Osteoblast (primary cell): ENCODE results near the gene PLPP1. TPM values are rescaled to one million over a fixed set of nuclear protein-coding genes. Genes with fewer than 3 reads are reported as not detected.

Source experiments
- DNase-seq: peaks from one replicate; pipeline ENCODE4 v3.0.0; 2011; ENCODE audit warnings: low spot score, mixed read lengths; ENCODE audit not compliant: insufficient read length; ENCODE audit errors: missing footprints
- H2AFZ ChIP-seq: 2 replicates; pipeline ENCODE4 v1.6.0; 2011; ENCODE audit warnings: mild to moderate bottlenecking, low read length
- H3K27ac ChIP-seq: 2 replicates; pipeline ENCODE4 v1.5.1; 2011; ENCODE audit warnings: mild to moderate bottlenecking, low read depth, low read length, moderate library complexity
- H3K27me3 ChIP-seq: 2 replicates; pipeline ENCODE4 v1.6.0; 2012; ENCODE audit warnings: mild to moderate bottlenecking, control low read depth, inconsistent platforms, low read length, moderate library complexity; ENCODE audit not compliant: insufficient read depth
- H3K36me3 ChIP-seq: 2 replicates; pipeline ENCODE4 v1.5.1; 2011; ENCODE audit warnings: mild to moderate bottlenecking, low read length, control low read depth, moderate library complexity; ENCODE audit not compliant: insufficient read depth
- H3K4me1 ChIP-seq: 2 replicates; pipeline ENCODE4 v1.5.1; 2011; ENCODE audit warnings: mild to moderate bottlenecking, low read length, control low read depth, moderate library complexity; ENCODE audit not compliant: insufficient read depth
- H3K4me2 ChIP-seq: 2 replicates; pipeline ENCODE4 v1.6.0; 2011; ENCODE audit warnings: mild to moderate bottlenecking, low read length; ENCODE audit not compliant: insufficient read depth
- H3K4me3 ChIP-seq: fragments of 200-600 bp; sonication (generic); 3 replicates; pipeline ENCODE4 v1.5.1; 2012; ENCODE audit warnings: mild to moderate bottlenecking, low read length, inconsistent platforms; ENCODE audit not compliant: insufficient read depth
- H3K79me2 ChIP-seq: 2 replicates; pipeline ENCODE4 v1.6.0; 2012; ENCODE audit warnings: mild to moderate bottlenecking, low read length, control low read depth, inconsistent platforms; ENCODE audit not compliant: insufficient read depth
- H3K9me3 ChIP-seq: 2 replicates; pipeline ENCODE4 v1.5.1; 2011; ENCODE audit warnings: low read depth, low read length, control low read depth
- H4K20me1 ChIP-seq: 2 replicates; pipeline ENCODE4 v1.6.0; 2012; ENCODE audit warnings: mild to moderate bottlenecking, low read length, control low read depth; ENCODE audit not compliant: insufficient read depth
- total RNA-seq: library from RNA; depleted of rRNA; stranded (reverse); fragments of >200 nt; gene quantifications from 2 replicates; pipeline ENCODE4 v1.2.3, GENCODE V29; 2012
- TF ChIP-seq, protein P1 (sequence below): IDR thresholded peaks from 2 replicates; pipeline ENCODE4 v1.5.1; 2011; ENCODE audit warnings: mild to moderate bottlenecking, low read depth, low read length, moderate library complexity; ENCODE audit errors: extremely low read depth

The PLPP1 gene
- total RNA-seq, 1 donor: 69.8 TPM

DNA sequence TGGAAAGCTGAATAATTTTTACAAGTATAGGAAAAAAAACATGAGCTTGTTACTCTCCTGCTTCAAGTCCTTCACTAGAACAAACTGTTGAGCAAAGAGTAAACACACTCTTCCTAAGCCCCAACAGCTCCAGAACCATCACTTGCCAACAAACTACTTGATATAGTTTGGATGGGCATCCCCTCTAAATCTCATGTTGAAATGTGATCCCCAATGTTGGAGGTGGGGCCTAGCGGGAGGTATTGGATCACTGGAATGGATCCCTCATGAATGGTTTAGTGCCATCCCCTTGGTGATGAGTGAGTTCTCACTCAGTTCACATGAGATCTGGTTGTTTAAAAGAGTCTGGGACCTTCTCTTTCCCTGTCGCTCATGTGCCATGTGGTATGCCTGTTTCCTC is 82.8 kb downstream of the PLPP1 start:
- Histone ChIP-seq H3K4me1 (peaks cover 15% of the 10 kb centered on the region), H3K9me3 (no peaks in the 10 kb centered on the region), H2AFZ (no peak overlapping the region), H4K20me1 (no peaks in the 10 kb centered on the region), H3K36me3 (no peaks in the 10 kb centered on the region), H3K79me2 (no peaks in the 10 kb centered on the region), H3K4me2 (no peak overlapping the region), H3K27ac (no peak overlapping the region), H3K4me3 (no peak overlapping the region), H3K27me3 (no peaks in the 10 kb centered on the region)
- TF ChIP-seq, protein P1, sequence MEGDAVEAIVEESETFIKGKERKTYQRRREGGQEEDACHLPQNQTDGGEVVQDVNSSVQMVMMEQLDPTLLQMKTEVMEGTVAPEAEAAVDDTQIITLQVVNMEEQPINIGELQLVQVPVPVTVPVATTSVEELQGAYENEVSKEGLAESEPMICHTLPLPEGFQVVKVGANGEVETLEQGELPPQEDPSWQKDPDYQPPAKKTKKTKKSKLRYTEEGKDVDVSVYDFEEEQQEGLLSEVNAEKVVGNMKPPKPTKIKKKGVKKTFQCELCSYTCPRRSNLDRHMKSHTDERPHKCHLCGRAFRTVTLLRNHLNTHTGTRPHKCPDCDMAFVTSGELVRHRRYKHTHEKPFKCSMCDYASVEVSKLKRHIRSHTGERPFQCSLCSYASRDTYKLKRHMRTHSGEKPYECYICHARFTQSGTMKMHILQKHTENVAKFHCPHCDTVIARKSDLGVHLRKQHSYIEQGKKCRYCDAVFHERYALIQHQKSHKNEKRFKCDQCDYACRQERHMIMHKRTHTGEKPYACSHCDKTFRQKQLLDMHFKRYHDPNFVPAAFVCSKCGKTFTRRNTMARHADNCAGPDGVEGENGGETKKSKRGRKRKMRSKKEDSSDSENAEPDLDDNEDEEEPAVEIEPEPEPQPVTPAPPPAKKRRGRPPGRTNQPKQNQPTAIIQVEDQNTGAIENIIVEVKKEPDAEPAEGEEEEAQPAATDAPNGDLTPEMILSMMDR: no peak
- no peak for DNase-seq

DNA sequence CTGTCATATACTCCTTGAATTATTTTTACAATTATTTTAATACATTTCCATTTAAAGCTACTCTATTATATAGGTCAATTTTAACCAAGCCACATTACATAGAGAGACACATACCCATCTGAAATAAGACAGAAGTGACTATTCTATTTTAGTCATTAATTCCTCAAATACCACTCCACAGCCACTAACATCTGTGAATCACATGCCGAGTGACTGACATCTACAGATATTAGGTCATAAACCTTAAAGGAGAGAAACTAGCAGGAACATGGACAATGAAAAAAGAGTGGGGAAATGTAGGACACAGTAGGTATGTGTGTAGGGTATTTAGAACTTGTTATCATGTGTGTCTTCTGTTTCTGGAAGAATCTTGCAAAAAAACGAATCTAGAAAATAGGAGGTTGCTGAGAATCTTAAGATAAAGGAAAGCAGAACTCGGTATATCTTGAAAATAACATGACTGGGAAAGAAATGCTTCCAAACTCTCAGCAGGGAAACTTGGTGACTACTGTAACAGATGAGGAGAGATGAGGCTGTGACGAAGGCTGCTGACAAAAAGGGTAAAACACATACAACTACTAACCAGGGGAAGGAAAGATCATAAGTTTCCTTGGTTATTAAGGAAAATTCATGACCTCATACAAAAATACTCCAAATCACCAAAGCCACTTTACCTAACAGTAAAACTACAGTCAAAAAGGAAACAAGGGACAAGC is 84.6 kb downstream of the PLPP1 start:
- no peaks in the 10 kb centered on the region for H3K9me3 ChIP-seq
- no peaks in the 10 kb centered on the region for H4K20me1 ChIP-seq
- no peaks in the 10 kb centered on the region for H3K79me2 ChIP-seq
- no peak overlapping the region for H2AFZ ChIP-seq
- no peak overlapping the region for H3K4me2 ChIP-seq
- no peak for DNase-seq
- H3K36me3 ChIP-seq: no peaks in the 10 kb centered on the region
- peaks cover 7% of the 10 kb centered on the region for H3K4me1 ChIP-seq
- no peaks in the 10 kb centered on the region for H3K27me3 ChIP-seq
- H3K27ac ChIP-seq: no peak overlapping the region
- no peak overlapping the region for H3K4me3 ChIP-seq
- TF ChIP-seq, protein P1: no peak

DNA sequence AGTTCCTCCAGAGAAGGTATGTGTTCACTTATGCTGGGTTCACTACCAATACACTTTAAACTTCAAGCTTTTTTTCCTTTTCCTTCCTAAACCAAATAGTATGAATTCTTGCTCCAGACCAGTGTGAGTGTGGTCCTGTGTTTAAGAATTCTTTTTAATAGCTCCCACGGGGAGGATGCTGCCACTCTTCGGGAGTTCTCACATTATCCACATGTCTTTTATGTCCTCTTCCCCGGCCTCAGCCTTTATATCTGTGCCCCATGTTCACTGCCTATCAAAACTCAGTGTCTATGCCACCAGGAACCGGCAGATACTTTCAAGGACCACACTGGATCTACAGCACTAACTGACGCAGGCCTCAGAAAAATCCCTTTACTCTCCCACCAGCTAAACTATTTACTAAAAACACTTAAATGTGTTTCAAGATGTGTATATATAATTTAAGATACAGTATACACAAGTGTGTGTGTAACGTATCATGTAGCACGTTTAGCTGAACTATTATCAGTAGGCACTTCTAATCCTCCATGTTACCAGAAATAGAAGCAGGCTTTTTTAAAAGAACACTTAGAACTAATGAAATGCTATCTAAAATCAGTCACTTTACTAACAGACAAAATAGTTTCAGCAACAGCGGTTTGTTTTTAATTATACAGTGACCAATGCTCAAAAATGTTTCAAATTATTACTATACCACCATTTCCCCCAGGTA is 88.0 kb downstream of the PLPP1 start:
- H3K27me3 ChIP-seq: no peaks in the 10 kb centered on the region
- H4K20me1 ChIP-seq: no peaks in the 10 kb centered on the region
- no peak overlapping the region for H3K4me2 ChIP-seq
- H3K27ac ChIP-seq: no peak overlapping the region
- TF ChIP-seq, protein P1: no peak
- H3K79me2 ChIP-seq: no peaks in the 10 kb centered on the region
- no peaks in the 10 kb centered on the region for H3K36me3 ChIP-seq
- H3K4me3 ChIP-seq: no peak overlapping the region
- H2AFZ ChIP-seq: no peak overlapping the region
- no peaks in the 10 kb centered on the region for H3K9me3 ChIP-seq
- no peak for DNase-seq
- peaks cover 7% of the 10 kb centered on the region for H3K4me1 ChIP-seq

DNA sequence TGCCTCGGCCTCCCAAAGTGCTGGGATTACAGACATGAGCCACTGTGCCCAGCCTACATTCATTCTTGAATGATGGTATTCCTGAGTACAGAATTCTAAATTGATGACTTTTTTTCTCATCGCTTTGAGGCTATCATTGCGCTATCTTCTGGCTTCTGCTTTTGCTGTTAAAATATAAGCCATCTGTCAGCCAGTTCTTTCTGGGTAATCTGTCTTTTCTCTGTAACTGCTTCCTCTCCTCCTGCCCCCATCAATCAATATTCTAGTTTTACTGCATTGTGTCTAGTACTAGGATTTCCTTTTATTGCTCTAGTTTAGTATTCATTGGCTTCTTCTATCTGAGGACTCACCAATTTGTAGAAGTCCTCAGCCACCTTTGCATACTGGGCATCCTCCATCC is 89.0 kb downstream of the PLPP1 start:
- H4K20me1 ChIP-seq: no peaks in the 10 kb centered on the region
- H3K4me1 ChIP-seq: peaks cover 7% of the 10 kb centered on the region
- no peaks in the 10 kb centered on the region for H3K36me3 ChIP-seq
- no peak overlapping the region for H3K4me2 ChIP-seq
- no peak overlapping the region for H2AFZ ChIP-seq
- no peak for DNase-seq
- no peaks in the 10 kb centered on the region for H3K79me2 ChIP-seq
- no peaks in the 10 kb centered on the region for H3K27me3 ChIP-seq
- H3K9me3 ChIP-seq: no peaks in the 10 kb centered on the region
- no peak overlapping the region for H3K27ac ChIP-seq
- TF ChIP-seq, protein P1: no peak
- H3K4me3 ChIP-seq: no peak overlapping the region
